Astrocyte (in vitro differentiated cells and primary cell): ENCODE results near the gene FMNL1. TPM values are rescaled to one million over a fixed set of nuclear protein-coding genes. Genes with fewer than 3 reads are reported as not detected.
A peak's percentile ranks its signal among the peaks of the same experiment; 100 is the strongest.

ENCODE experiments used
- DNase-seq: peaks from one replicate; pipeline ENCODE4 v3.0.0-alpha.2; 2010; ENCODE audit warnings: low read depth
- FAIRE-seq: peaks from 2 replicates; lab custom pipeline; 2011; peaks lifted over from hg19 to GRCh38; lab: Jason Lieb, UNC
- H2AFZ ChIP-seq: 2 replicates; pipeline ENCODE4 v1.6.0; 2012; ENCODE audit warnings: low read depth, low read length, inconsistent platforms
- H3K27ac ChIP-seq: 2 replicates; pipeline ENCODE4 v1.5.1; 2011; ENCODE audit warnings: low read depth, low read length, inconsistent platforms
- H3K27me3 ChIP-seq: 2 replicates; pipeline ENCODE4 v1.6.0; 2011; ENCODE audit warnings: low read length, inconsistent platforms; ENCODE audit not compliant: insufficient read depth
- H3K36me3 ChIP-seq: 2 replicates; pipeline ENCODE4 v1.5.1; 2011; ENCODE audit warnings: low read length, inconsistent platforms; ENCODE audit not compliant: insufficient read depth
- H3K4me1 ChIP-seq: 2 replicates; pipeline ENCODE4 v1.5.1; 2011; ENCODE audit warnings: low read length, inconsistent platforms; ENCODE audit not compliant: insufficient read depth
- H3K4me2 ChIP-seq: 2 replicates; pipeline ENCODE4 v1.6.0; 2012; ENCODE audit warnings: low read length, inconsistent platforms
- H3K4me3 ChIP-seq: 2 replicates; pipeline ENCODE4 v1.5.1; 2011; ENCODE audit warnings: low read depth, mild to moderate bottlenecking, low read length, inconsistent platforms; ENCODE audit not compliant: insufficient read depth
- H3K79me2 ChIP-seq: 2 replicates; pipeline ENCODE4 v1.6.0; 2012; ENCODE audit warnings: mild to moderate bottlenecking, low read length, inconsistent platforms; ENCODE audit not compliant: insufficient read depth
- H3K9ac ChIP-seq: 2 replicates; pipeline ENCODE4 v1.6.0; 2012; ENCODE audit warnings: mild to moderate bottlenecking, low read length, inconsistent platforms
- H3K9me3 ChIP-seq: 2 replicates; pipeline ENCODE4 v1.5.1; 2012; ENCODE audit warnings: low read depth, mild to moderate bottlenecking, low read length, inconsistent platforms; ENCODE audit not compliant: insufficient read depth
- H4K20me1 ChIP-seq: 2 replicates; pipeline ENCODE4 v1.6.0; 2012; ENCODE audit warnings: low read length, inconsistent platforms; ENCODE audit not compliant: insufficient read depth
- H3K27ac Mint-ChIP-seq: one replicate; pipeline ENCODE4 v1.8.0; 2021; ENCODE audit warnings: mild to moderate bottlenecking, mixed read lengths; ENCODE audit not compliant: unreplicated experiment
- H3K27me3 Mint-ChIP-seq: one replicate; pipeline ENCODE4 v1.8.0; 2021; ENCODE audit warnings: low read depth, mixed read lengths; ENCODE audit not compliant: unreplicated experiment
- H3K36me3 Mint-ChIP-seq: one replicate; pipeline ENCODE4 v1.8.0; 2021; ENCODE audit warnings: low read depth, mixed read lengths; ENCODE audit not compliant: unreplicated experiment
- H3K4me1 Mint-ChIP-seq: one replicate; pipeline ENCODE4 v1.8.0; 2021; ENCODE audit warnings: low read depth, mixed read lengths; ENCODE audit not compliant: unreplicated experiment
- H3K4me3 Mint-ChIP-seq: one replicate; pipeline ENCODE4 v1.8.0; 2021; ENCODE audit warnings: mild to moderate bottlenecking, moderate library complexity, mixed read lengths; ENCODE audit not compliant: unreplicated experiment
- H3K9me3 Mint-ChIP-seq: one replicate; pipeline ENCODE4 v1.8.0; 2021; ENCODE audit warnings: mild to moderate bottlenecking, mixed read lengths; ENCODE audit not compliant: unreplicated experiment
- EZH2 ChIP-seq: IDR thresholded peaks from 2 replicates; pipeline ENCODE4 v1.6.1; 2012; ENCODE audit warnings: mild to moderate bottlenecking, low read length, inconsistent platforms; ENCODE audit not compliant: insufficient read depth
- total RNA-seq: library from RNA; stranded (reverse); gene quantifications from 2 replicates; pipeline ENCODE4 v1.2.1, GENCODE V29; 2021
- TF ChIP-seq, protein P1 (sequence below): IDR thresholded peaks from 2 replicates; pipeline ENCODE4 v1.5.1; 2011; ENCODE audit warnings: low read depth, mild to moderate bottlenecking, inconsistent platforms, low read length, moderate library complexity; ENCODE audit not compliant: insufficient read depth

The FMNL1 gene
- total RNA-seq, 1 donor from 2014 or later, result 4.0 TPM

DNA sequence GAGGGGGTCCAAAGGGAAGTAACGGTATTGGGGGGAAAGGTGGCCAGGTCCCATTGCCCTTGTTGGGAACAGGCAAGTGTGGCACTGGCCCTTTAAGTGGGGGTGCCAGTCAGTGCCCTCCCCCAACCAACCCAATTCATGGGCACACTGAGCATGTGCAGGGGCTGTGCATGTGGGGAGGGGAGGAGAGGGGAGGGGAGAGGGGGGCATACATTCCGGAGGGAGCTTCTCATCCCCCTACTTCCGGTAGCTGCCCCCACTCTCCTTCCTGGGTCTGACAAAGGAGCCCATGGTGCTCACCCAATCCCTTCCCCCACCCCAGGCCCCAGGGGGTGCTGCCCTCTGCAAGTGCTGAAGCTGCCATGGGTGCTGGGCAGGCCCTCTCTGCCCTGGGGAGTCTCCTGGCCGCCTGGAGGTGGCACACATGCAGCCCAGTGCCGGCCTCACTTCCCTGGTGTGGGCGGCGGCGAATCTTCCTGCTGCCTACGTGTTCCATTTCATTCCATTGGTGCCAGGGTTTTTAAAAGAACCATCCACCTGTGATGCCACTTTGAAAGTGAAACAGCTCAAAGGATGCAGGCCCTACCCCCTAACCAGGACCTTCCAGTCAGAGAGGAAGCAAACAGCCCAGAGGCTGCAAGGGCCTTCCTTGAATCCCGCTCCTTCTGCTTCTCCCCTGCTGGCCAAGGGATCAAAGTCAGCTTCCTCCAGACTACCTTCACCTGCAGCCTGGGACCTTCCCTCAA lies 49.0 kb upstream of the FMNL1 start:
- peaks cover 31% of the 10 kb centered on the region for H3K4me1 ChIP-seq
- peak overlapping the region; percentile 72 for H2AFZ ChIP-seq
- Mint-ChIP-seq H3K27me3 (no peaks in the 10 kb centered on the region), H3K36me3 (peaks cover 9% of the 10 kb centered on the region), H3K27ac (peak overlapping the region; percentile 55), H3K4me3 (no peak overlapping the region), H3K4me1 (peaks cover 23% of the 10 kb centered on the region), H3K9me3 (no peaks in the 10 kb centered on the region)
- H3K4me2 ChIP-seq, result peak overlapping the region; percentile 71
- no peaks in the 10 kb centered on the region for H3K36me3 ChIP-seq
- H3K79me2 ChIP-seq, result no peaks in the 10 kb centered on the region
- DNase-seq (peak; percentile 66), FAIRE-seq (no peak)
- no peaks in the 10 kb centered on the region for H3K9me3 ChIP-seq
- TF ChIP-seq EZH2, result no peak
- TF ChIP-seq, protein P1, sequence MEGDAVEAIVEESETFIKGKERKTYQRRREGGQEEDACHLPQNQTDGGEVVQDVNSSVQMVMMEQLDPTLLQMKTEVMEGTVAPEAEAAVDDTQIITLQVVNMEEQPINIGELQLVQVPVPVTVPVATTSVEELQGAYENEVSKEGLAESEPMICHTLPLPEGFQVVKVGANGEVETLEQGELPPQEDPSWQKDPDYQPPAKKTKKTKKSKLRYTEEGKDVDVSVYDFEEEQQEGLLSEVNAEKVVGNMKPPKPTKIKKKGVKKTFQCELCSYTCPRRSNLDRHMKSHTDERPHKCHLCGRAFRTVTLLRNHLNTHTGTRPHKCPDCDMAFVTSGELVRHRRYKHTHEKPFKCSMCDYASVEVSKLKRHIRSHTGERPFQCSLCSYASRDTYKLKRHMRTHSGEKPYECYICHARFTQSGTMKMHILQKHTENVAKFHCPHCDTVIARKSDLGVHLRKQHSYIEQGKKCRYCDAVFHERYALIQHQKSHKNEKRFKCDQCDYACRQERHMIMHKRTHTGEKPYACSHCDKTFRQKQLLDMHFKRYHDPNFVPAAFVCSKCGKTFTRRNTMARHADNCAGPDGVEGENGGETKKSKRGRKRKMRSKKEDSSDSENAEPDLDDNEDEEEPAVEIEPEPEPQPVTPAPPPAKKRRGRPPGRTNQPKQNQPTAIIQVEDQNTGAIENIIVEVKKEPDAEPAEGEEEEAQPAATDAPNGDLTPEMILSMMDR, result no peak
- no peak overlapping the region for H3K4me3 ChIP-seq
- H4K20me1 ChIP-seq, result no peaks in the 10 kb centered on the region
- peak overlapping the region; percentile 46 for H3K9ac ChIP-seq
- peak overlapping the region; percentile 42 for H3K27ac ChIP-seq
- no peaks in the 10 kb centered on the region for H3K27me3 ChIP-seq

GRCh38 chr17:45175759-45176115 lies 45.9 kb upstream of the FMNL1 start:
- Mint-ChIP-seq H3K27me3 (no peaks in the 10 kb centered on the region), H3K27ac (no peak overlapping the region), H3K36me3 (peaks cover 3% of the 10 kb centered on the region), H3K4me1 (peaks cover 19% of the 10 kb centered on the region), H3K4me3 (no peak overlapping the region), H3K9me3 (no peaks in the 10 kb centered on the region)
- H3K4me1 ChIP-seq, result peaks cover 24% of the 10 kb centered on the region
- no peak overlapping the region for H3K4me2 ChIP-seq
- no peak overlapping the region for H3K4me3 ChIP-seq
- DNase-seq (no peak), FAIRE-seq (no peak)
- no peaks in the 10 kb centered on the region for H3K27me3 ChIP-seq
- no peak overlapping the region for H3K27ac ChIP-seq
- no peaks in the 10 kb centered on the region for H3K79me2 ChIP-seq
- no peak overlapping the region for H2AFZ ChIP-seq
- no peaks in the 10 kb centered on the region for H4K20me1 ChIP-seq
- H3K36me3 ChIP-seq, result no peaks in the 10 kb centered on the region
- H3K9me3 ChIP-seq, result no peaks in the 10 kb centered on the region
- H3K9ac ChIP-seq, result no peak overlapping the region
- TF ChIP-seq, protein P1, result no peak
- no peak for TF ChIP-seq EZH2

- peaks cover 6% of the 10 kb centered on the region for H3K4me1 Mint-ChIP-seq
- Histone ChIP-seq H3K9ac (no peak overlapping the region), H3K36me3 (no peaks in the 10 kb centered on the region), H4K20me1 (no peaks in the 10 kb centered on the region), H3K4me2 (no peak overlapping the region), H3K27ac (no peak overlapping the region), H3K9me3 (no peaks in the 10 kb centered on the region), H3K27me3 (no peaks in the 10 kb centered on the region), H3K4me3 (no peak overlapping the region), H3K79me2 (no peaks in the 10 kb centered on the region), H2AFZ (no peak overlapping the region), H3K4me1 (peaks cover 6% of the 10 kb centered on the region)
- no peak for DNase-seq
- no peak overlapping the region for H3K27ac Mint-ChIP-seq
- no peaks in the 10 kb centered on the region for H3K9me3 Mint-ChIP-seq
- TF ChIP-seq EZH2, result no peak
- TF ChIP-seq, protein P1, result no peak
- no peak for FAIRE-seq
- no peak overlapping the region for H3K4me3 Mint-ChIP-seq
- H3K36me3 Mint-ChIP-seq, result no peaks in the 10 kb centered on the region
- H3K27me3 Mint-ChIP-seq, result no peaks in the 10 kb centered on the region
Observed at GRCh38 chr17:45177563-45177962, 44.1 kb upstream of the FMNL1 start.
